ENCODE results near the gene PCP4L1. TPM values are rescaled to one million over a fixed set of nuclear protein-coding genes. Genes with fewer than 3 reads are reported as not detected.

PCP4L1 gene
- total RNA-seq, 2 experiments from 2014 or later: not detected

GRCh38 chr1:161259345-161259702 is 779 bp downstream of the PCP4L1 start:
- peaks cover 15% of the 10 kb centered on the region for H3K36me3 Mint-ChIP-seq (ENCODE audit: low read depth)
- TF ChIP-seq CTCF (IDR thresholded peaks at IDR 0.05): no peak
- Histone ChIP-seq H3K4me3 (ENCODE audit: low read length) (no peak overlapping the region), H3K27me3 (ENCODE audit: control insufficient read depth in 1 of 2, insufficient read depth in 2 of 2, low read length in 2 of 2) (peaks cover 39 to 50% of the 10 kb centered on the region in 2 experiments), H3K9me3 (ENCODE audit: control insufficient read depth in 1 of 2, insufficient read depth in 1 of 2, low read length in 2 of 2) (peaks cover 13 to 15% of the 10 kb centered on the region in 2 experiments), H3K4me1 (ENCODE audit: insufficient read depth, low read length) (peaks cover 17% of the 10 kb centered on the region), H3K36me3 (ENCODE audit: insufficient read depth, low read length) (no peaks in the 10 kb centered on the region), H3K27ac (ENCODE audit: low read depth in 1 of 2, low read length in 2 of 2) (no peak overlapping the region)
- peaks cover 6% of the 10 kb centered on the region for H3K9me3 Mint-ChIP-seq
- ATAC-seq (ENCODE audit: poor library complexity): no peak
- H3K4me1 Mint-ChIP-seq (ENCODE audit: low read depth): peaks cover 5% of the 10 kb centered on the region
- H3K27me3 Mint-ChIP-seq: peaks cover 78% of the 10 kb centered on the region
- intact Hi-C loops (cut with DNase I, micrococcal nuclease): no loop called here
- POLR2A ChIA-PET: no interaction called here
- no peak for DNase-seq
- H3K4me3 Mint-ChIP-seq: peak overlapping the region; percentile 51
- H3K27ac Mint-ChIP-seq: no peak overlapping the region
- CTCF ChIA-PET: no interaction called here

- CTCF ChIA-PET: no interaction called here
- peaks cover 78% of the 10 kb centered on the region for H3K27me3 Mint-ChIP-seq
- no peak for DNase-seq
- H3K9me3 ChIP-seq (ENCODE audit: control insufficient read depth in 1 of 2, insufficient read depth in 1 of 2, low read length in 2 of 2): peaks cover 13 to 15% of the 10 kb centered on the region in 2 experiments
- intact Hi-C loops (cut with DNase I, micrococcal nuclease): loop anchor here in 1 of 2 experiments (1.0 kb wide), 1 partner anchor 43 kb away; no protein-coding TSS in a partner anchor
- no peak overlapping the region for H3K27ac Mint-ChIP-seq
- peaks cover 6% of the 10 kb centered on the region for H3K9me3 Mint-ChIP-seq
- no peak overlapping the region for H3K4me3 ChIP-seq (ENCODE audit: low read length)
- H3K4me3 Mint-ChIP-seq: peak overlapping the region; percentile 51
- no peak for TF ChIP-seq CTCF (IDR thresholded peaks at IDR 0.05)
- POLR2A ChIA-PET: no interaction called here
- H3K27me3 ChIP-seq (ENCODE audit: control insufficient read depth in 1 of 2, insufficient read depth in 2 of 2, low read length in 2 of 2): peaks cover 39 to 53% of the 10 kb centered on the region in 2 experiments
- ATAC-seq (ENCODE audit: poor library complexity): no peak
- H3K27ac ChIP-seq (ENCODE audit: low read depth in 1 of 2, low read length in 2 of 2): no peak overlapping the region
- H3K4me1 Mint-ChIP-seq (ENCODE audit: low read depth): peaks cover 5% of the 10 kb centered on the region
- no peaks in the 10 kb centered on the region for H3K36me3 ChIP-seq (ENCODE audit: insufficient read depth, low read length)
- peaks cover 17% of the 10 kb centered on the region for H3K4me1 ChIP-seq (ENCODE audit: insufficient read depth, low read length)
- H3K36me3 Mint-ChIP-seq (ENCODE audit: low read depth): peaks cover 15% of the 10 kb centered on the region
Observed at GRCh38 chr1:161259765-161260164, 1.2 kb downstream of the PCP4L1 start.

GRCh38 chr1:161260376-161261260 is 2.1 kb downstream of the PCP4L1 start:
- no peak for DNase-seq
- no peak for TF ChIP-seq CTCF (IDR thresholded peaks at IDR 0.05)
- no peak overlapping the region for H3K27ac Mint-ChIP-seq
- H3K27ac ChIP-seq (ENCODE audit: low read depth in 1 of 2, low read length in 2 of 2): no peak overlapping the region
- intact Hi-C loops (cut with DNase I, micrococcal nuclease): loop anchor here in 1 of 2 experiments (1.0 kb wide), 1 partner anchor 42 kb away; no protein-coding TSS in a partner anchor
- H3K36me3 Mint-ChIP-seq (ENCODE audit: low read depth): peaks cover 15% of the 10 kb centered on the region
- peaks cover 5% of the 10 kb centered on the region for H3K4me1 Mint-ChIP-seq (ENCODE audit: low read depth)
- H3K4me1 ChIP-seq (ENCODE audit: insufficient read depth, low read length): peaks cover 17% of the 10 kb centered on the region
- CTCF ChIA-PET: no interaction called here
- peaks cover 74% of the 10 kb centered on the region for H3K27me3 Mint-ChIP-seq
- peaks cover 44 to 49% of the 10 kb centered on the region in 2 experiments for H3K27me3 ChIP-seq (ENCODE audit: control insufficient read depth in 1 of 2, insufficient read depth in 2 of 2, low read length in 2 of 2)
- no peak overlapping the region for H3K4me3 ChIP-seq (ENCODE audit: low read length)
- H3K4me3 Mint-ChIP-seq: no peak overlapping the region
- H3K9me3 ChIP-seq (ENCODE audit: control insufficient read depth in 1 of 2, insufficient read depth in 1 of 2, low read length in 2 of 2): peaks cover 13 to 15% of the 10 kb centered on the region in 2 experiments
- H3K36me3 ChIP-seq (ENCODE audit: insufficient read depth, low read length): no peaks in the 10 kb centered on the region
- POLR2A ChIA-PET: no interaction called here
- H3K9me3 Mint-ChIP-seq: peaks cover 6% of the 10 kb centered on the region
- ATAC-seq (ENCODE audit: poor library complexity): no peak
